Astrocyte of the hippocampus (primary cell): ENCODE measurements around the gene LDLRAD3.

Experiments used
- DNase-seq: peaks from one replicate; pipeline ENCODE4 v3.0.0; 2011; ENCODE audit warnings: low read depth, low spot score

The LDLRAD3 gene

DNA sequence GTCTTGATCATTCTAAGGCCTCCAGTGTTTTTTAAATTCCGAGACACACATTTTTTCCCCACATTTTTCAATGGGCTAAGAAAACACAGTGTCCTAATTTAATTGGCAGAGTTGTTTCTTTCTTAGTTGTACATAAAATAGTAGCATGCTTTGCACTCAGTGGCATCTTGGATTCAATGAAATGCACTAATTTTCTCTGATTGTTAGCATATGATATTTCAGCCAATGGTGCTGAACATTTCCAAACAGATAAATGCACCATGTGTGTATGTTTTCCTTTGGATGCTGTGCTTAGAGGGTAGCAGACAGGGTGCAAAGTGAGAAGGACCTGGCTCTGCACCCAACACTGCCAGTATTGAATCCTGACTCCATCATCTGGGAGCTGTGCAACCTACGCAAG lies 103.5 kb downstream of the LDLRAD3 start:
- no peak for DNase-seq

DNA sequence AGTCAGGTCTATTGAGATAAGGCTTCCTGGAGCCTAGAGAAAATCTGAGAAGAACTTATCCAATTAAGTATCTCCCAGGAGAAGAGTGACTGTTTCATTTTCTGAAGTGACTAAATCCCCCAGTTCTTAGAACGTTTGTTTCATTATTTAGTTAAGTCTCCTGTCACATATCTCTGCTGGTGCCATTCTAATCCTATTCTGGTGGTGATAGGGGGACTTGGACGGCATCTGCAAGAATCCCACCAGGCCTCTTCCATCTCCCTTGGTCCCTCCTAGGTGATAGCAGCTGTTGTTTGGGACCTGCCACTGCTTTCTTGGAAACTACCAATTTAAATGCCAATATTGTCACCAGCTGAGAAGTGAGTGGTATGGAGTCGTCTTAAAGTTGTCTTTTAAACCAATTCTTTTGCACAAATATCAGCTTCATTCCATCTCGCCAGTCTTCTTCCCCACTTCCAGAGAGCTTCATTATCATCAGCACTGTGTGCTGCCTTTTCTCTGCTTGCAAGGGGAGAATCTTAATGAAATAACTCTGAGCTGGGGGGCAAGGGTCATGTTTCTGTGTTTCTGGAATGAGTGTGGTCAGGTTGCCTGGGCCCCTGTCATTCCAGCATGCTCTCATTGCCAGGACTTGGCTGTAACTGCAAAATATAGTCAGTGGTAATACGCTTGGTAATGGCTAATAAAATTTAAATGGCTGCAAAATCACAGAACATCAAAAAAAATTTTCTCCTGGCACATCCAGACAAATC lies 104.8 kb downstream of the LDLRAD3 start:
- peak; percentile 73 for DNase-seq

DNA sequence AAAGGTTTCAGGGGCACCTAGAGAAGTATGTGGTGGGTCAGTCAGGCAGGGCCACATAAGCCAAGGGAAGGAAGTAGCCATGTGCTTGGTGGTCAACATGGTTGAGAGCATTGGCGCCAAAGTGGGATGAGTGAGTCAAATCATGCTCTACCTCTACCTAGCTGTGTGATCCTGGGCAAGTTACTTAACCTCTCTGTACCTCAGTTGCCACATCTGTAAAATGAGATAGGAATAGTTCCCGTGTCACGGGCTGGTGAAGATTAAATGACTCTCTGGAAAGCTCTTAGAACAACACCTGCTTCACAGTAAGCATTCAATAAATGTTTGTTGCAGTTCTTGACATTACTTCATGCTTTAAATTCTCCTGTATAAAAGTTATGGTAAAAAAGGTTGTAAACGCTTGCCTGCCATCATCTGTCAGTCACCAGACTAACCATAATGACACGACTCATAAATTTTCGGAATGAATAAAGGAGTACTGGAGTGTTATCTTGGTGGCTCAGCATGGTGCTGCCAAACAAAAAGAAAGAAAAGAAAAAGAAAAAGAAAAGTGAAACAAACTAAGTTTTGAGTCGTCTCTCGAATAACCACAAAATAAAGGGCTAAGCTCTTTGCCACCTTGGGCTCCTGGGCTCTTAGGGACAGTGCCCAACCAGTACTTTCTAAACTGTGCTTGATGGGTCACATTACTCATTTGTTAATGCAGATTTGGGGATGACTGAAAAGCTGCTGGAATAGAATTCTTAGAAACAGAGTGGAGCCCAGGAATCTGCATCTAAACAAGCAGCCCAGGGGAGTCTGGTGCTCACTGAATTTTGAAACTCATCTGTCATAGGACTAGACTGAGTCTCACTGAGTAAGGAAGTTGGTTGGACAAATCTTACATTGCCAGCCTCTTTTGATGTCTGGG lies 107.6 kb downstream of the LDLRAD3 start:
- no peak for DNase-seq

DNA sequence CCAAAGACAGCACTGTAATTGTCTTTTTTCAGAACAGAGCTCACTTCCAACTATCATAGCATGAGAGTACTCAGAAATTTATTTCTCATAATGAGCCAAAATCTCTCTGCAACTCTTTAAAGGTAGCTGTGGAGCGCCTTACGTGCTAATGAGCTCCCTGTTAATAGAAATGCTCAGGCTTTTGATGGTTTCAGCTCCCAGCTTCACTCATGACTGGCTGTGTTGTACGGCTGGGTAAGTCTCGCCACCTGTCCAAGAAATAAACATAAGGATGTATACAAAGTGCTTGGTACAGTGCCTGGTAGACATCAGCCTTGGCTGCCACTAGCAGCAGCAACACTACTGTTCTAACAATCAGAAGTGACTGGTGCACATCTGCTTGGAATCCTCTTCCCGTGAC lies 109.4 kb downstream of the LDLRAD3 start:
- DNase-seq = no peak

DNA sequence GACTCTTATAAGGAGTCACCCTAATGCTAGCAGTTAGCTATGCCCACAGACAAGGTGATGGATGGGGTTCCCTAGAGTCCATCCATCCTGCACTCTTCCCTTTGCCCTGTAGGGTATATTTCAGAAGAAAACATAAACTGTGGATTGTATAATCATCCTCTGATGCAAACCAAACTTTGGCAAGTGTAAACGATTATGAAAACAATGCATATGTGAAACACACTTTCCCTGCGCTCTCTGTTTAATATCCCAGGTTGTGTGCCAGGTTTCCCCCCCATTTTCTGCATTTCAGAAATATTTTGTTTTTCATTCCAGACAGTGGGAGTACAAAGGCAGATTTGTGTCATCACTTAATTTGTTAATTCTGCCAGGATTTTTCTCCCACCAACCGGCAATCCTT lies 110.0 kb downstream of the LDLRAD3 start:
- DNase-seq = no peak

DNA sequence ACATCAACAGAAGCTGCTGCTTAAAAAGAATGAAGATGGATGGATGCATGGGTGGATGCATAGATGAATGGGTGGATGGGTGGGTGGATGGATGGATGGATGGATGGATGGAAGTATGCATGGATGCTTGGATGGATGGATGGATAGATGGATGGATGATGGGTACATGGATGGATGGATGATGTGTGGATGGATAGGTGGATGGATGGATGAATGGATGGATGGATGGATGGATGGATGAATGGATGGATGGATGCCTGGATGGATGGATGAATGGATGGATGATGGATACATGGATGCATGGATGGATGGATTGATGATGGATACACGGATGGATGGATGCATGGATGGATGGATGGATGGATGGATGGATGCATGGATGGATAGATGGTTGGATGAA lies 110.8 kb downstream of the LDLRAD3 start:
- DNase-seq = no peak

DNA sequence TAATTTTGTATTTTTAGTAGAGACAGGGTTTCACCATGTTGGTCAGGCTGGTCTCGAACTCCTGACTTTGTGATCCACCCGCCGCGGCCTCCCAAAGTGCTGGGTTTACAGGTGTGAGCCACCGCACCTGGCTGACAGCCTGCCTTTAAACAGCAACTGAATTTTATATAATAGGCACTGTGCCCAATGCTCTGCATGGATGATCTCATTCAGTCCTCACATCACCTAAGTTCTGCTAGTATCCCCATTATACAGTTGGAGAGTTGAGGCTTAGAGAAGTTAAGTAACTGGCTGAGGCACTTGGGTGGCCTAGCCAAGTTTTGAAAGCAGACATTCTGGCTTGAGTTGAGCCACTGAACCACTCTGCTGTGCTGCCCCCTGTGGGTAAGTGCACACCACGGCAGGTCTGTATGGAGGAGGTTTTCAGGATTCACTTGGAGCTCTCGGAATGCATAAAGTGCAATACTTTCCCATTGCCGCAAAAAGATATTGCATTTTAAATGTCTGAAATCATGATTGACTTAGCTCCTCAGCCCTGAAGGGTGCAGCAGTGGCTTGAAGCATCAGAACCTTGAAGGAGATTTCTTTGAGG lies 112.4 kb downstream of the LDLRAD3 start:
- peak; percentile 39 for DNase-seq

DNA sequence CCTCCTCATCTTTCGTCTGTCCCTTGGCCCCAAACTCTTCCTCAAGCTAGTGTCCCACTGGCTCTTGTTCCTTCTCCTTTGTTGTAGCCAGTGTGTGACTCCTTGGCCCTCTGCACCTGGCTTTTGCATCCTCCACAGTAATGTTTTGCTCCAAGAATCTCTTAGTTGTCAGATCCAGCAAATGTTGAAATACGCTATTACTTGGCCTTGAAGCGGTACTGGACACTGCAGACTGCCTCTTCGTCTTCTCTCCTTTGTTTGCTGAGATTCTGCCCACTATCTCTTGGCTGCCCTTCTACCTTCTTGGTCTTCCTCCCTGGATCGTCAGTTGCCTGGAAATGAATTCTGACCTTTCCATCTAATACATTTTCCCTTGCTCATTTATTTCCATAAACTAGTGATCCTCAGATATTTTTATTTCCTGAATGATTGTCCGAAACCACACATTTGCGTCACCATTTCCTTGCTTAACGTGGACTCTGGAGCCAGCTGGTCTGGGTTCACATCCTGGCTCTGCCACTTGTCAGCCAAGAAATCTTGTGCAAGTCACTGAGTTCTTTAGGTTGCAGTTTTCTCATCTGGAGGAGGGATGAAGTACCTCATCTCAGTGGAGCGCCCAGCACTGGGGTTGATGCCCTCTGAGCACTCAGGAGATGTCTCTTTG lies 113.6 kb downstream of the LDLRAD3 start:
- DNase-seq = no peak

DNA sequence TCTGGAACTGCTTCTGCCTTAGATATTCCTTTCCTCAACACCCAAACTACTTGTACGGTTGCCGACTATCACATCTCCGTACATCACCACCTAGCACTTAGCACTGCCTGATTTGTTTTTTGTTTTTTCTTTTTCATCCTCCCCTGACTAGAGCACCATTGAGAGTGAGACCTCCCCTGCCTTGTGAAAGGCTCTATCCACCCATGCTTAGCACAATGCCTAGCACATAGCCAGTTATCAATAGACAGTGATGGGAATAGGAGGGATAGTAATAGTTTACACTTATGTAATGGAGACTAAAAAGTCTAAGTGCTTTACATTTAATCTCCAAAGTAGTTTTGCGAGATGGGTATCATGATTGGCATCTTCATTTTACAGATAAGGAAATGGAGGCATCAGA lies 115.8 kb downstream of the LDLRAD3 start:
- DNase-seq = no peak

DNA sequence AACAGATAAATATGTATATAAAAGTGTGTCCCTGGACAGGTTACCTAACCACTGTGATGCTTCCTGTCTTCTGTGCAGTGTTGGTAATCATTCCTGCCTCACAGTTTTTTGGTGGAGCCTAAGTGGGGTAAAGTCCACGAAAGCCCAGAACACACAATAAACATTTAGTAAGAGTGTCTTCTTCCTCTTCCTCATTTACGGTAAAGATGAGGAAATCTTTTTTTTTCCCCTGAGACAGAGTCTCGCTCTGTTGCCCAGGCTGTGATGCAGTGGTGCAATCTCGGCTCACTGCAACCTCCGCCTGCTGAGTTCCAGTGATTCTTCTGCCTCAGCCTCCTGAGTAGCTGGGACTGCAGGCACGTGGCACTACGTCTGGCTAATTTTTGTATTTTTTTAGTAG lies 117.1 kb downstream of the LDLRAD3 start:
- no peak for DNase-seq

DNA sequence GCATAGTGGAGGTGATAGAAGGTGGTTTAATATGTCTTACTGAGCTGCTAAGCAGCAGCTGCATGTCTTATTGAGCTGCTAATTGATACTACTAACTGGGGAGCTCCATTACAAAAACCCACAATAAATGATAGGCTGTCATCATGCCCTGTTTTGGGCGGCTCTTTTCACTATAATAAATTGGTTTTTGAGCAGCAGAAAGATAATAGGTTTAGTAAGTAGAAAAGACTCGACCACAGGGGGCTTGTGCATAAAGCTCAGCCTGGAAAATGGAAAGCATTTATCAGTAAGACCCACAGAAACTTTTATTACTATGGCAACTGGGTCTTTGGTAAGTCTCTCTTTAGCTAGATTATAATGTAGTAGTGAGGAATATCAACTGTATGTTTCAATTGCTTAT lies 117.6 kb downstream of the LDLRAD3 start:
- DNase-seq = no peak

DNA sequence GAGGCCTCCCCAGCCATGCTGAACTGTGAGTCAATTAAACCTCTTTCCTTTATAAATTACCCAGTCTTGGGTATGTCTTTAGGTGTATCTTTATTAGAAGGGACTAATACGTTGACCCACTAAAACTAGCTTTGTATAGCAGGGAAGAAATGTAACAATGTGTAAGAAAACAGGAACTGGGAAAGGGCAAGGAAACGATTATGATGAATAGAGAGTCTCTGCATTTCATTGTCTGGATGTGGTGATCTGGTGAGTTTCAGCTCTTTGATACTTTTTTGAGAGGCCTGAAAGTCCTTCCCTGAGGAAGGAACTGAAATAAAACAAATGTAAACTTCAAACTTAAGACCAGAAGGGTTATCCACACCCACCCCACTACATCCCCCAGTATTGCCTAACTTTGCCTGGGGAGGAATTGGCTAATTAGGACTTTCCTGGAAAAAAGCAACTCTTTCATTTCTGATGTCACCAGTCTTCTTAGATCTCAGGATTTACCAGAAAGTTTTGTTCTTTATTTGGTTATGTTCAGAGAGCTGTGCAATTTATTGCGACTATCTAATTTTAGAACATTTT lies 119.0 kb downstream of the LDLRAD3 start:
- DNase-seq = no peak

DNA sequence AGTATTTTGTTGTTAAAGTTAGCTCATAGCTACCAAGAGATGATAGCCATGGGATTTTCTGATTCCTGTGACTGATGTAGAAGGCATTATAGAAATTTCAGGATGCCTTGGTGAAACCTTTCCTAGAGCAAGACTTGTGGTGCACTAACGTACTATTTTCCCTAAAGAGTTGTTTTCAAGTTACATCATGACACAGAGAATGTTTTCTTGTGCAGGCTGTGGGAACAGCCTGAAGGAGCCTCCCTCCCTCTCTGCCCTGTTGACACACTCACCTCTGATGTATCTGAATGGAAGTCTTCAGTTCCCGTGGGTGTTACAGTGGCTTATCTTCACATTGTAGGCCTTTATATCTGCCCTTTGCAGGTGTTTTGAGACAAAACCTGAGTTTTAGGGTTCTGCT lies 121.6 kb downstream of the LDLRAD3 start:
- DNase-seq = no peak

DNA sequence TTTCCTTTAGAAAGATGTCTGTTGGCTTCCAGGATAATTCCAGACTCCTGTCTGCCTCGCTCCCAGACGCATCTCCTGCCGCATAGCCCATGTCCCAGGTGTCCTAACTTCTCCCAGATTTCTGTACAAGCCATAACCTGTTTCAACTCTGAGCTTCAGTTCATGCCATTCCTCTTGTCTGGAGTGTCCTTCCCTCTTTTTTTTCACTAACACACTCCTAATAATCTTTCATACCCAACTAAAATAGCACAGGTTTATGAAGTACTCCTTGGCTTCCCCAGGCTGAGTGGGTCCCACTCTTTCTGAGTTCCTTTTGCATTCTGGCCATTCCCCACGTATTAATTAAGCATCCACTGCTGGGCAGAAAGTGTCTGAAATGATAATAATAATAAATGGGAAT lies 123.0 kb downstream of the LDLRAD3 start:
- no peak for DNase-seq

DNA sequence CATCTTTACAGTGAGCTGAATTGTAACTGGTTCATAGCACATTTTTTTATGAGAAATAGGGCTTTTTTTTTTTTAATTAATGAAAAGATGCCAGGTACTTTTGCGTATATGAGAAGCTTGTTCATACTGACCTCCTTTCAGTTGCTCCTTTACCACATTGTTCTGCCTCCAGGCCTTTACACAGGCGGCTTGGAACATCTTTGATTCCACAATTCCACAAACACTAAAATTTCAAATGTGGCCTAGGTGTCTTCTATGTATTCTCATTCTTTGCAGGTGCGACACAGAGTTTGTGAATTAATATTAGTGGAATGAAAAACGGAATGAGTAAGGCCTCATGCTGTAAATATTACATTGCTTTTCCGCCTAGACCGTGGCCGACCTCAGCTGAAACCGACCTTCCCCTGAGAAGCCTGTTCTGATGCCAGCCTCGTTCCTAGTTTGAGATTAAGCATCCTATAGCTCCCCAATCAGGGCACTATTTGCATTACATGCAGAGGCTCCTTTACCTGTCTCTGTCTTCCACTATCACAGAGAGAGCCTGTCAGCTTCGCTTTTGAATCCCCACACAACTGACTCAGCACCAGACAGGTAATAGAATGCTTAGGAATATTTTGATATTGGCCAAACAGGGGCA lies 125.8 kb downstream of the LDLRAD3 start:
- no peak for DNase-seq

DNA sequence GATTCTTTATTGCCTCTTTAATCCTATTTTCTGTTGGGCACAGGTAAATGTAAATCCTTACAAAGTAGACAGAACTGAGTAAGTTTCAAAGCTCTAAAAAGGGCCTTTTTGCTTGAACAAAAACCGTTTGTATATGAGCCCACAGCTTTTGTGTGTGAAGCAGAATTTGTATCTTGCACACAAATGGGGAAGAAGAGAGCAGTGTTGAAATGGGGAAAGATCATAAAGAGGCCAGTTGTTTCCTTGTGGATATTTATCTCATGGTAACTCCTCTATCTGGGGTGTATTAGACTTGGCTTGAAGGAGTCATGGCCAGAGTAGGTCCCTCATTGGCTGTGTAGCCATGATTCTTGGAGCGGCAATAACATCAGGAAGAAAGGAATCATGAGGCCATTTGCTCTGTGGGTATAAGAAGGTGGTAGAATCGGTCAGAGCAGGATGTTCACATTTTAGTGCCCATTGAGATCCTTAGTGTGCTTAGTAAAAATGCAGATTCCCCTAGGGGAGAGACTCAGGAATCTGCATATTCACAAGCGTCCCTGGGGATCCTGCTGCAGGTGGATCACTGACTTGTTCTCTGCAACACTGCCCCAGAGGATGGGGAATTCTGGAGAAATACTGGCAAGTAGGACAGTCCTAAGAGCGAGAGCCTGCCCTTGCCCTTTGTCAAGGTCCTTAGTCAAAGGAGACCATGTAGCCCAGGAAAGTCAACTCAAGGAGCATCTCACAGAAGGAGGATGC lies 126.5 kb downstream of the LDLRAD3 start:
- no peak for DNase-seq

DNA sequence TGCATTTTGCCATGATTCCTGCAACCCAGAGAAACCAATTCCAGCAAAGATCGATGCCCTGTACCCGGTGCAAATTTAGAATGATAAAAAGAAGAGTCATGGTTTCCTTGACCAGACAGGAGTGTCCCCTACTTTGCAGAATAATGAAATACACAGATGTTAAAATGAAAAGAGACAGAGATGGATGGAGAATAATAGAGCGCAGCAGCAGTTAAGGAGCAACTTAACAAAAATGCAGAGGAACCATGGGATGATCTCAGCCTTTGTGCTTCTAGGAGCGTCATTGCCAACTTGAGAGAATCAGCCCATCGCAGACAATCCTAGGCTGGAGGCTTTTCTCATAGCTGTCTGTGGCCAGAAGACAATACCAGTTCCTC lies 127.1 kb downstream of the LDLRAD3 start:
- DNase-seq = no peak

DNA sequence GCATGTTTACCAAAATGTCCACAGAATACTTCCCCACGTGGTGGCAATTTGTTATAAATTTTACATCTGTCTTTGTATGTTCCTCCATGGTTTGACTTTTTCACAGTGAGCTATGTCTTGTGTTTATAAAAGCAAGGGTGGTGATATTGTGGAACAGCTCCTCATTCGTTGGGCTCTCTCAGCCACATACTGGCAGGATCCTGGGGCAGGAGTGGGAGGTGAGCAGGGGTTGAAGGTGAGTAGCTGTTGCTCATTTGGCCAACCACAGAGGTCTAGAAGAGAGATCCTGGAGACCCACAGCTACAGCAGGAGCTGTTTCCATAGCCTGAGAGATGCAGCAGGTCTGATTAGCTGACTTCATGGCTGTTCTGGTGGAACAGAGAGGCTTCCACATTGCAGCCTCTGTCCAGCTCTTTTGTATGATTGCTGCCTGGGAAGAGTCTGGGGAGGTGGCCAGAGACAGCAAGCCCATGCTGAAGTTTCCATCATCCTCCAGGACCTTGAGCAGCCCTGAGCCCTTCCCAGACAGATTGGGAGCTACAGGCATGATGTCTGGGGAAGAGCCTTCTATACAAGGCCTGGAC lies 128.1 kb downstream of the LDLRAD3 start:
- no peak for DNase-seq

DNA sequence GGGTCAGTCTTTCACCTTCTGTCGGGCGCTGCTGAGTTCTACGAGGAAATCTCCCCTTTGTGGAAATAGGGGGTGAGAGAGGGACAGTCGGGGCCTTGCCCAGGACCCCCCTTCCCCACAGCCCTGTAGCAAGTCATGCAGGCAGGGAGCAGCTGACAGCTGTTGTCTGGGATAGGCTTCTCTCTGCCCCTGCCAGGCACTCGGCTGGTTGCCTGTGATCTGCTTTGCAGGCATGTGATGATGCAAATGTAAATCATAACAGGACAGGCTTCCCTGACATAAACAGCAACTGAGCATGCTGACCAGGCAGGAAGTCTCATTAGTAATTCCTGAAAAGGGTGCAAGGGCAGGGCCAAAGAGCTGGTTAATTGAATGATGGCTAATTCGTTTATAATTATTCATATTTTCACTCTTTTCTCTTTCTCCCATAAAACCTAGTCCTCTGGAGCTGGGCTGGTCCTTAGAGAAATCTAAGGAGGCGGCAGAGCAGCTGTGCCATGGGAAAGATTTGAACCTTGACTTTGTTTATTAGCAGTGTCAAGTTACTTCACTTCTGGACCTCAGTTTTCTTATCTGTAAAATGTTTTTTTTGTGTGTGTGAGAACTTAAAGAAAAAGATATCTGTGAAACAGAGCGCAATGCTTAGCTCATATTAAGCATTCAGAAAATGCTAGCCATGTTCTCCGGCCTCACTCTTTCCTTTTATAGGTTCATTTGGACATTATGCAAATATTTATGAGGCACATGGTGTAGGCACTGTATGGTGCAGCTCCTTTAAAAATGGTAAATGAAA lies 129.7 kb downstream of the LDLRAD3 start:
- peak; percentile 61 for DNase-seq
